Lung microvascular endothelial cell (primary cell): Measurements from ENCODE around the gene GJB3. TPM values are rescaled to one million over a fixed set of nuclear protein-coding genes. Genes with fewer than 3 reads are reported as not detected.
A peak's percentile ranks its signal among the peaks of the same experiment; 100 is the strongest.

ENCODE experiments used
- DNase-seq, 2 donors: peaks; one replicate each; pipeline versions ENCODE4 v3.0.0 to v3.0.0-alpha.2; 2010; ENCODE audit warnings: low read depth in 2 of 2
- total RNA-seq: library from RNA; depleted of rRNA; stranded (reverse); fragments of >200 nt; gene quantifications from 2 replicates; pipeline ENCODE4 v1.2.1, GENCODE V29; 2014

The GJB3 gene
- total RNA-seq, 1 donor from 2014 or later = not detected

DNA sequence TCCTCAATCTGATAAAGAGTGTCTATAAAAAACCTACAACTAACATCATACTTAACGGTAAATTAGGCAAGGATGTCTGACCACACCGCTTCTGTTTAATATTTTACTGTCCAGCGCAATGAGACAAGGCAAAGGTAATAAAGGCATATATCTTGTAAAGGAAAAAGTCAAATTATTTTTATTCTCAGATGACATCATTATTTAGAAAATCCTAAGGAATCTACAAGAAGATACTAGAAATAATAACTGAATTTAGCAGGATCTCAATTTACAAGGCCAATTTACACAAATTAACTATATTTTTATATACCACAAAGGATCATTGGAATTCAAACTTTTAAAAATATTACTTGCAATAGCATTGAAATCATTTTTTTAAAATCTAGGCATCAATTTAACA is 41.2 kb downstream of the GJB3 start:
- DNase-seq = no peak

DNA sequence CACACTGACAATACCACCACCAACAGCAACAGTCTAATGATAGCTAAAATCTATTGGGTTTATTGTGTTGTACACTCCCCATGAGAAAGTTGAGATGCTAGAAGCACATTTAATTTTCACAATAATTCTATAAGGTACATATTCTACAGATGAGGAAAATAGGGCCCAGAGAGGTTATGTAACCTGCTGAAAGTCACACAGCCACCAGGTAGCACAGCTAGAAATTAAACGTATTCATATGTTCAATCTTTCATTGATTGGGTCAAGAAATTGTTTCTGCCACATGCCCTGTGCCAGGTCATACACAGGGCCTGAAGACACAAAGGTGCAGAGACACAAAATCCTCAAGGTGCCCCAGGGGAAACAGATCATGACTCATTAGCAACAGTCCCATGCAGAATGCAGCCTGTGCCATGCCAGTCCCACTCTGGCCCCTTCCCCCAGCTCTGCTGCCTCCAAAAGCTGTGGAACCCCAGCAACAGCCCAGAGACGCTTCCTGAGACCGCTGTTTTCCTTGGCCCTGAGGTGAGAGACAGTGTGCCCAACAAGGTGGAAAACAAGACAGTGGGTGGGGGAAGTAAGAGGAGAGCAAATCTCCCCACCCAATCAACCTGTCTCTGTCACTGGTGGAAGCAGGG is 43.9 kb downstream of the GJB3 start:
- no peak for DNase-seq

DNA sequence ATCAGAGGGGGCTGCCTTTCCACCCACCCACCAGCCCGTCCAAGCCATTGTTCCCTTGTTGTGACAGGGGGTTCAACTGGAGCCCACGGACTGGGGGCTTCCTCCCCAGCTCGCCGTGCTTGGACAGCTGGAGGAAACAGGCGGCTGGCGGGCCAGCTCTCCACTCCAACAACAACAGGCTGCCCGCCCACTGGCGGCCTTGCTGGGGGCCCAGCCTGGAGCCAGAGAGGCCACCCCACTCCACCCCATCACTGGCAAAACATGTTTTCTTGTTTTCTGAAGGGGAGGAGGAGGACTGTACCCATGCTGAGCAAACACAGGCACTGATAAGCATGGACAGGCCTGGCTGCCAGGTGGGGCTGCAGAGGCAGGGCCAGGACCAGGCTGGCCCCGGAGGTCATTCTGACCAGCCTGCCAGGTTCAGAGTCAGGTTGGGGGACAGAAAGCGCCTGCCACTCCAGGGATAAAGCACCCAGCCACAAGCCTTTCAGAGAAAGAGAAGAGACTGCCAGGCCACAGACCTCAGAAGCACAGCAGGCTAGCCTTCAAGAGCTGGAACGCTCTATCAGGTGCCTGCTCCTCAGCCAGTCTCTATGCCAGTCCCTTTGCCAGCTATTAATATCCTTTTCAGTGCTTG is 44.6 kb downstream of the GJB3 start:
- DNase-seq = peak; percentile 4 to 95

DNA sequence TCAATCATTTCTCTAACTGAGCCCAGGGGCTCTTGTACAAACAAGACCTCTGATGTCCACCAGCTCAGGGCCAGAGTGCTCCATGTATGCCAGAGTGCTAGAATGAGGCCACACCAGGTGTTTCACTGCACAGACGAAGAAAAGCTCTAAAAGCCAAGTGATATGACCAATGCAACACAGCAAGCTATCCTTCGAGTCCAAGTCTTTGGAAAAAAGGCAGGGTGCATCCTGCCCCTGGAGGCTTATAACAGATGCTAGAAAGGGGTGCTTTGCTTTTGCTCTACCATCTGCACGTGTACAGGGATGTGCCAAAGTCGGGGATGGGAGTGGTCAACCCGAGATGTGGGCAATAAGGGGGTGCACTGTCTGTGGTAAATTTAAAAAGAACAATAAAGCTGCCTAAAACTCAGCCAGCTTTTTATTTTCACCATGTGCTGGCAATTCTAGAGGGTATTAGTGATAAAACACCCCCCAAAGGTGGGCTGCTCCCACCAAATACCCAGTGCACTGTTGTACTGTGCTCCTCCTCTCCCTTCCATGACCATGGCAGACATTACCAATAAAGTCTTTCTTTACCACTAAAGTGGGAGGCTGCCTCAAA is 46.4 kb downstream of the GJB3 start:
- DNase-seq = no peak

DNA sequence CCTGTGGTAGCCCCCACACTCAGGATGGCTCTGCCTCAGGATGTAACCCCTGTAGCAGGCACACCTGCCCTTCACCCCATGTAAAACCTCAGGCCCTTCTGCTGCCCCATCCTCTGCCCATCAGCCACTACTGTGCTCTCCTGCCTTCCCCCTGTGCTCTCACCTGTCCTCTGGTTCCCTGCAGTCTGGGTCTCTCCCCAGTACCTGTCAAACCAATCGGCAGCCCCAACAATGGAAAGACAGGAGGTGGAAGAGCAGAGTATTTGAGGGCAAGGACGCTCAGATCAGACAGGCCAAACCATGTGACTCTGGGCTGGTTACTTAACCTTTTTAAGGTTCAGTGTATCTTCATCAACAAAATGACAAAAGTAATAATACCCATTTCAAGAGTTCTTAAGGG is 47.6 kb downstream of the GJB3 start:
- no peak for DNase-seq

DNA sequence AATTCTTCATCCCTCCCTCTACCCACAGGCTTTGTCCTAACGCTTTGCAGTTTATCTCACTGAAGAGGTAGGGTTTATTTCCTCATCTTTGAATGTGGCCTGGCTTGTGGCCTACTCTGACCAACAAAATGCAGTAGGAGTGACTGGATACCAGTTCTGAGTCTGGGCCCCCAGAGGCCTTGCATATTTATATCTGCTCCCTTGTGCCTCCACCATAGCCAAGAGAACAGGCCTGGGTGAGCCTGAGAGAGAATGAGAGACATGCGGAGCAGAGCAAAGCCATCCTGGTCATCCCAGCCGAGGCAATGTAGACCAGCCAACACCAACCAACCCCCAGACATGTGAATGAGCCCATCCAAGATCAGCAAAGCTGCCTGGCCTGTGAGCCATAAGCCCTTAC is 48.2 kb downstream of the GJB3 start:
- no peak for DNase-seq

DNA sequence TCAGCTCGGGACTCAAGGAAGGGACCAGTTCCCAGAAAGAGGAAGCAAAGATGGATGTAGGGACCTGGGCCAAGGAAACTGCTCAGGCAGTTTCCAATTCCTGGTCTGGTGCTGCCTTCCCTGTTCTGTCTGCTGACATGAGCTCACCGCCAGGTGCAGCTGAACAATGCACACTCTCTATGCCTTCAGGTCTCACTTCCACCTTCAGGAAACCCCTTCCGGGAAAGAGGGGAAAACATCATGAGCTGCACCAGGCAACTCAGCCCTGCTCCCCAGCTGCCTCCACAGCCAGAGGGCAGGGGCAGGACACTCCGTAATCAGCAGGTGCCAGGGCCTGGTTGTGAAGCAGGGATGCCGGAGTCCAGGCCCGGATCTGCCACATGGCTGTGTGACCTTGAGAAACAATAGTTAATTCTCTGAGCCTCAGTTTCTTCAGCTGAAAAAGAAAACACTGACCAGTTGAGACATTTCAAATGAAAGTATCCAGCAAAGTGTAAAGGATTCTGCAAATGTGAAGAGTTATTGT is 50.8 kb downstream of the GJB3 start:
- no peak for DNase-seq

DNA sequence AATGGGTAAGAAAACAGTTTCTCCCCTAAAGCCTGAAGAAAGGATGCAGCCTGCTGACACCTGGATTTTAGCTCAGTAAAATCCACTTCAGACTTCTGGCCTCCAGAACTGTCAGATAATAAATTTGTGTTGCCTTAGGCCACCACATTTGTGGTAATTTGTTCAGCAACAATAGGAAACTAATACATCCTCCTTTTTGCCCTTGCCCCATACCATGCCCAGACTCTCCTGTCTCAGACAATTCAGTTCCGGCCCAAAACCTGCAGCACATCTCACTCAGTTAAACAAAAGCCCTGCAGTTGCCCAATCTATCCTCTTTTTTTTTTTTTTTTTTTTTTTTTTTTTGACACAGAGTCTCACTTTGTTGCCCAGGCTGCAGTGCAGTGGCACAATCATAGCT is 52.7 kb downstream of the GJB3 start:
- no peak for DNase-seq

Other genes with a start within 250 kb of the GJB3 start
- gene GJB5, start 26.2 kb upstream of the GJB3 start, total RNA-seq = not detected in 2 replicates
- not detected in 2 replicates for gene GJB4, start 21.5 kb upstream of the GJB3 start, total RNA-seq
- 47.2 and 60.8 TPM in 2 replicates for gene GJA4, start 11.8 kb downstream of the GJB3 start, total RNA-seq
- 34.4 and 40.3 TPM in 2 replicates for gene SMIM12, start 78.5 kb downstream of the GJB3 start, total RNA-seq
- under 0.01 TPM in 1 of 2 replicates, not detected in the other for gene DLGAP3, start 148.4 kb downstream of the GJB3 start, total RNA-seq
- gene TMEM35B, start 204.1 kb downstream of the GJB3 start, total RNA-seq = 24.0 and 41.7 TPM in 2 replicates